Measurements from ENCODE around the gene COG5.

Gene COG5

GRCh38 chr7:107579554-107579884, 15.8 kb upstream of the COG5 start:
- TF ChIP-seq SIN3A (IDR thresholded peaks at IDR 0.05; ENCODE audit: borderline replicate concordance, insufficient read depth, low read length) = no peak
- TF ChIP-seq POLR2AphosphoS5 (IDR thresholded peaks at IDR 0.05; ENCODE audit: low read depth, low read length) = no peak
- TF ChIP-seq REST (IDR thresholded peaks at IDR 0.05; ENCODE audit: insufficient read depth in 1 of 2, low read depth in 2 of 2, low read length in 2 of 2) = no peak
- TF ChIP-seq FOXP2 (optimal IDR thresholded peaks at IDR 0.05; ENCODE audit: borderline replicate concordance, extremely low read depth, extremely low read length, insufficient read depth) = no peak
- TF ChIP-seq TAF1 (IDR thresholded peaks at IDR 0.05; ENCODE audit: borderline replicate concordance, insufficient read depth, low read length) = no peak

- TF ChIP-seq SIN3A (IDR thresholded peaks at IDR 0.05; ENCODE audit: borderline replicate concordance, insufficient read depth, low read length) = no peak
- TF ChIP-seq REST (IDR thresholded peaks at IDR 0.05; ENCODE audit: insufficient read depth in 1 of 2, low read depth in 2 of 2, low read length in 2 of 2) = no peak
- no peak for TF ChIP-seq FOXP2 (optimal IDR thresholded peaks at IDR 0.05; ENCODE audit: borderline replicate concordance, extremely low read depth, extremely low read length, insufficient read depth)
- no peak for TF ChIP-seq POLR2AphosphoS5 (IDR thresholded peaks at IDR 0.05; ENCODE audit: low read depth, low read length)
These were observed 9.8 kb upstream of the COG5 start for GRCh38 chr7:107573537-107573936.

- TF ChIP-seq FOXP2 (optimal IDR thresholded peaks at IDR 0.05; ENCODE audit: borderline replicate concordance, extremely low read depth, extremely low read length, insufficient read depth) (no peak), REST (IDR thresholded peaks at IDR 0.05; ENCODE audit: insufficient read depth in 1 of 2, low read depth in 2 of 2, low read length in 2 of 2) (no peak), SIN3A (IDR thresholded peaks at IDR 0.05; ENCODE audit: borderline replicate concordance, insufficient read depth, low read length) (no peak), POLR2AphosphoS5 (IDR thresholded peaks at IDR 0.05; ENCODE audit: low read depth, low read length) (no peak), TAF1 (IDR thresholded peaks at IDR 0.05; ENCODE audit: borderline replicate concordance, insufficient read depth, low read length) (no peak)
These were observed 6.6 kb upstream of the COG5 start for GRCh38 chr7:107570298-107570697.

GRCh38 chr7:107564553-107565298, 1.0 kb upstream of the COG5 start:
- no peak for TF ChIP-seq SIN3A (IDR thresholded peaks at IDR 0.05; ENCODE audit: borderline replicate concordance, insufficient read depth, low read length)
- TF ChIP-seq POLR2AphosphoS5 (IDR thresholded peaks at IDR 0.05; ENCODE audit: low read depth, low read length) = no peak
- no peak for TF ChIP-seq FOXP2 (optimal IDR thresholded peaks at IDR 0.05; ENCODE audit: borderline replicate concordance, extremely low read depth, extremely low read length, insufficient read depth)
- no peak for TF ChIP-seq REST (IDR thresholded peaks at IDR 0.05; ENCODE audit: insufficient read depth in 1 of 2, low read depth in 2 of 2, low read length in 2 of 2)
- TF ChIP-seq TAF1 (IDR thresholded peaks at IDR 0.05; ENCODE audit: borderline replicate concordance, insufficient read depth, low read length) = no peak

Measured in PFSK-1 (cell line).